Hepatocyte (in vitro differentiated cells): ENCODE results near the gene RNF217. TPM values are rescaled to one million over a fixed set of nuclear protein-coding genes. Genes with fewer than 3 reads are reported as not detected.

Experiments used
- DNase-seq: peaks from one replicate; pipeline ENCODE4 v3.0.0-alpha.2; 2016; ENCODE audit warnings: low spot score
- H2AFZ ChIP-seq: fragments of 200-600 bp; sonication (generic); 2 replicates; pipeline ENCODE4 v1.6.0; 2016; ENCODE audit warnings: antibody characterized with exemption, mild to moderate bottlenecking
- H3K27ac ChIP-seq: fragments of 200-600 bp; sonication (generic); 2 replicates; pipeline ENCODE4 v1.5.1; 2016; ENCODE audit warnings: mild to moderate bottlenecking
- H3K27me3 ChIP-seq: fragments of 200-600 bp; sonication (generic); 2 replicates; pipeline ENCODE4 v1.6.1; 2016
- H3K36me3 ChIP-seq: fragments of 200-600 bp; sonication (generic); replicated peaks from 2 replicates; pipeline ENCODE4 v1.5.1; 2016; ENCODE audit warnings: low read depth; ENCODE audit not compliant: insufficient read depth
- H3K4me1 ChIP-seq: fragments of 200-600 bp; sonication (generic); 2 replicates; pipeline ENCODE4 v1.5.1; 2016; ENCODE audit warnings: mild to moderate bottlenecking, moderate library complexity; ENCODE audit not compliant: insufficient read depth
- H3K4me2 ChIP-seq: fragments of 200-600 bp; sonication (generic); 2 replicates; pipeline ENCODE4 v1.6.0; 2016
- H3K4me3 ChIP-seq: fragments of 200-600 bp; sonication (generic); 2 replicates; pipeline ENCODE4 v1.5.1; 2016; ENCODE audit warnings: mild to moderate bottlenecking
- H3K79me2 ChIP-seq: fragments of 200-600 bp; sonication (generic); 2 replicates; pipeline ENCODE4 v1.6.0; 2017; ENCODE audit warnings: mild to moderate bottlenecking
- H3K9me2 ChIP-seq: fragments of 200-600 bp; sonication (generic); replicated peaks from 2 replicates; pipeline ENCODE4 v1.6.0; 2017; ENCODE audit warnings: mild to moderate bottlenecking; ENCODE audit not compliant: insufficient read depth
- H3K9me3 ChIP-seq: fragments of 200-600 bp; sonication (generic); 2 replicates; pipeline ENCODE4 v1.5.1; 2016; ENCODE audit warnings: low read depth, mild to moderate bottlenecking
- H4K20me1 ChIP-seq: fragments of 200-600 bp; sonication (generic); 2 replicates; pipeline ENCODE4 v1.6.0; 2016; ENCODE audit warnings: mild to moderate bottlenecking; ENCODE audit not compliant: insufficient read depth, poor library complexity, severe bottlenecking
- CTCF ChIP-seq: fragments of 200-600 bp; sonication (generic); IDR thresholded peaks from 2 replicates; pipeline ENCODE4 v1.5.1; 2016; ENCODE audit warnings: antibody characterized with exemption, mild to moderate bottlenecking; ENCODE audit not compliant: poor library complexity
- EZH2 ChIP-seq: fragments of 200-600 bp; sonication (generic); IDR thresholded peaks from 2 replicates; pipeline ENCODE4 v1.6.1; 2016; ENCODE audit warnings: antibody characterized with exemption, mild to moderate bottlenecking, borderline replicate concordance
- EZH2phosphoT487 ChIP-seq: fragments of 200-600 bp; sonication (generic); IDR thresholded peaks from one replicate; pipeline ENCODE4 v1.6.1; 2018; ENCODE audit warnings: antibody characterized with exemption, mild to moderate bottlenecking, low read depth, moderate library complexity; ENCODE audit not compliant: unreplicated experiment, severe bottlenecking
- WGBS: methylation state at CpG from one replicate; pipeline ENCODE4 v1.1.6; 2016; ENCODE audit warnings: low lambda C conversion rate; ENCODE audit errors: missing lambda C conversion rate; 5-methylcytosine and 5-hydroxymethylcytosine counted together
- polyA plus RNA-seq: library from polyadenylated mRNA; unstranded; fragments of >200 nt; fragmentation: Nextera tagmentation; extraction: Ambion mirVana; gene quantifications from 2 replicates; pipeline ENCODE4 v1.2.1, GENCODE V29; 2016
- total RNA-seq: library from RNA; depleted of rRNA; stranded (reverse); fragments of >200 nt; gene quantifications from 2 replicates; pipeline ENCODE4 v1.2.3, GENCODE V29; 2014

Gene RNF217
- total and polyA plus RNA-seq, 2 experiments from 2014 or later, result 8.8 to 18.4 TPM

DNA sequence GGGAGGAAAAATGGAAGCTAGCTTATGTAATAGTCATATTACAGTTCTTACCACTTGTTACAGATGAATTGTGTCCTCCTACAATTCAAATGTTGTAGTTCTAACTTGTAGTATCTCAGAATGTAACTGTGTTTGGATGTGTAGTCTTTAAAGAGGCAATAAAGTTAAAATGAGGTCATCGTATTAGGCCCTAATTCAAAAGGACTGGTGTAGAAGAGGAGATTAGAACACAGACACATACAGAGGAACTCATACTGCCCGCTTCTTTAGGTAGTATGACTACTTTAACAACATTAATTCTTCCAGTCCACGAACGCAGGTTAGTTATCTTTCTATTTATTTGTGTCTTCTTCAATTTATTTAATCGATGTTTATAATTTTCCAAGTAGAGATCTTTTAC, 144.8 kb downstream of the RNF217 start:
- Histone ChIP-seq H3K4me2 (no peak overlapping the region), H3K36me3 (no peaks in the 10 kb centered on the region), H3K9me2 (no peaks in the 10 kb centered on the region), H3K4me1 (no peaks in the 10 kb centered on the region), H3K79me2 (no peaks in the 10 kb centered on the region), H3K27ac (no peak overlapping the region), H3K27me3 (no peaks in the 10 kb centered on the region), H4K20me1 (no peaks in the 10 kb centered on the region), H3K4me3 (no peak overlapping the region), H3K9me3 (peaks cover 14% of the 10 kb centered on the region), H2AFZ (no peak overlapping the region)
- WGBS, result 86% methylated on average over 5 of the region's 5 CpGs
- DNase-seq, result no peak
- TF ChIP-seq CTCF (no peak), EZH2phosphoT487 (no peak), EZH2 (no peak)

GRCh38 chr6:125107896-125108295, 145.7 kb downstream of the RNF217 start:
- TF ChIP-seq CTCF, result no peak
- TF ChIP-seq EZH2phosphoT487, result no peak
- TF ChIP-seq EZH2, result no peak
- Histone ChIP-seq H3K4me2 (no peak overlapping the region), H3K4me3 (no peak overlapping the region), H3K36me3 (no peaks in the 10 kb centered on the region), H3K79me2 (no peaks in the 10 kb centered on the region), H4K20me1 (no peaks in the 10 kb centered on the region), H3K4me1 (no peaks in the 10 kb centered on the region), H3K9me2 (no peaks in the 10 kb centered on the region), H3K27me3 (no peaks in the 10 kb centered on the region), H2AFZ (no peak overlapping the region), H3K9me3 (peaks cover 14% of the 10 kb centered on the region), H3K27ac (no peak overlapping the region)
- 90% methylated on average over 3 of the region's 3 CpGs for WGBS
- no peak for DNase-seq

DNA sequence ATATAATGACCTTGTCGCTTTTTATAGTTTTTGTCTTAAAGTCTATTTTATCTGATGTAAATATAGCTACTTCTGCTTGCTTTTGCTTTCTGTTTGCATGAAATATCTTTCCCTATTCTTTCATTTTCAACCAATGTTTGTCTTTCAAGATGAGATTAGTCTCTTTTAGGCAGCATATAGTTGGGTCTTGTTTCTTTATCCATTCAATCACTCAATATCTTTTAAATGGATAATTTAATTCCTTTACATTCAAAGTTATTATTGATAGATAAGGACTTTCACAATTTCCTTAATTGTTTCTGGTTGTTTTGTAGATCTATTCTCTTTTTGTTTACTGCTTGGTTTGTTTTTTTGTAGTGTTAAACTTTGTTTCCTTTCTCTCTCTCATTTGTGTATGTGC, 147.8 kb downstream of the RNF217 start:
- TF ChIP-seq EZH2phosphoT487 (no peak), CTCF (no peak), EZH2 (no peak)
- Histone ChIP-seq H4K20me1 (no peaks in the 10 kb centered on the region), H3K4me1 (no peaks in the 10 kb centered on the region), H3K4me3 (no peak overlapping the region), H3K9me3 (peaks cover 14% of the 10 kb centered on the region), H3K27me3 (no peaks in the 10 kb centered on the region), H3K36me3 (no peaks in the 10 kb centered on the region), H3K79me2 (no peaks in the 10 kb centered on the region), H3K9me2 (no peaks in the 10 kb centered on the region), H2AFZ (no peak overlapping the region), H3K4me2 (no peak overlapping the region), H3K27ac (no peak overlapping the region)
- WGBS, result 88% methylated on average over 1 of the region's 1 CpG
- DNase-seq, result no peak

DNA sequence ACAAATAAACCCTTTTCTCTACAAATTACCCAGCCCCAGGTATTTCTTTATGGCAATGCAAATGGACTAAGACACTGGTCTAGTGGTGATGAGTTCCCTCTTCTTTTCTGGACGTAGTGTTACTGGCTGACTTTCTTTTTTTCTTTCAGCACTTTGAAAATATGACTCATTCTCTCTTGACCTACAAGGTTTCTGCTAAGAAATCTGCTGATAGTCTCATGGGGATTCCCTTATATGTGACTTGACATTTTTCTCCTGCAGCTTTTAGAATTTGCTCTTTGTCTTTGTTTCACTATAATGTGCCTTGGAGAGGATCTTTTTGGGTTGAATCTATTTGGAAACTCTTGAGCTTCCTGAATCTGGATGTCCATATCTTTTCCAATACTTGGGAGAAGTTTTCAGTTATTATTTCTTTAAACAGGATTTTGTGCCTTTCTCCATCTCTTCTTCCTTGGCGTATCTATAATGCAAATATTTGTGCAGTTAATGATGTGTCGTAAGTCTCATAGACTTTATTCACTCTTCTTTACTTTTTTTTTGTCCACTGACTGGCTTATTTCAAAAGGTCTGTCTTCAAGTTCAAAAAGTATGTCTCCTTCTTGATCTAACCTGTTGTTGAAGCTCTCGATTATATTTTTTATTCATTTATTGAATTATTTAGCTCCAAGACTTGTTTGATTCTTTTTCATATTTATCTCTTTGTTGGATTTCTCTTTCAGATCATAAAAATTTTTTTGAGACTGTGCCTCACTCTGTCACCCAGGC, 149.2 kb downstream of the RNF217 start:
- peaks cover 14% of the 10 kb centered on the region for H3K9me3 ChIP-seq
- no peak overlapping the region for H3K4me2 ChIP-seq
- no peak overlapping the region for H3K4me3 ChIP-seq
- H2AFZ ChIP-seq, result no peak overlapping the region
- no peaks in the 10 kb centered on the region for H3K9me2 ChIP-seq
- no peaks in the 10 kb centered on the region for H3K4me1 ChIP-seq
- H3K79me2 ChIP-seq, result no peaks in the 10 kb centered on the region
- no peaks in the 10 kb centered on the region for H3K36me3 ChIP-seq
- DNase-seq, result no peak
- no peak overlapping the region for H3K27ac ChIP-seq
- no peaks in the 10 kb centered on the region for H3K27me3 ChIP-seq
- 85% methylated on average over 4 of the region's 4 CpGs for WGBS
- no peaks in the 10 kb centered on the region for H4K20me1 ChIP-seq
- TF ChIP-seq EZH2, result no peak
- TF ChIP-seq EZH2phosphoT487, result no peak
- TF ChIP-seq CTCF, result no peak
